ENCODE data around the gene ARHGAP11A.
"Not testable (repeated sequence)": the region's sequence is repeated elsewhere in the genome, so short reads cannot be mapped to it uniquely, and the experiment has no call there.

The ARHGAP11A gene, protein sequence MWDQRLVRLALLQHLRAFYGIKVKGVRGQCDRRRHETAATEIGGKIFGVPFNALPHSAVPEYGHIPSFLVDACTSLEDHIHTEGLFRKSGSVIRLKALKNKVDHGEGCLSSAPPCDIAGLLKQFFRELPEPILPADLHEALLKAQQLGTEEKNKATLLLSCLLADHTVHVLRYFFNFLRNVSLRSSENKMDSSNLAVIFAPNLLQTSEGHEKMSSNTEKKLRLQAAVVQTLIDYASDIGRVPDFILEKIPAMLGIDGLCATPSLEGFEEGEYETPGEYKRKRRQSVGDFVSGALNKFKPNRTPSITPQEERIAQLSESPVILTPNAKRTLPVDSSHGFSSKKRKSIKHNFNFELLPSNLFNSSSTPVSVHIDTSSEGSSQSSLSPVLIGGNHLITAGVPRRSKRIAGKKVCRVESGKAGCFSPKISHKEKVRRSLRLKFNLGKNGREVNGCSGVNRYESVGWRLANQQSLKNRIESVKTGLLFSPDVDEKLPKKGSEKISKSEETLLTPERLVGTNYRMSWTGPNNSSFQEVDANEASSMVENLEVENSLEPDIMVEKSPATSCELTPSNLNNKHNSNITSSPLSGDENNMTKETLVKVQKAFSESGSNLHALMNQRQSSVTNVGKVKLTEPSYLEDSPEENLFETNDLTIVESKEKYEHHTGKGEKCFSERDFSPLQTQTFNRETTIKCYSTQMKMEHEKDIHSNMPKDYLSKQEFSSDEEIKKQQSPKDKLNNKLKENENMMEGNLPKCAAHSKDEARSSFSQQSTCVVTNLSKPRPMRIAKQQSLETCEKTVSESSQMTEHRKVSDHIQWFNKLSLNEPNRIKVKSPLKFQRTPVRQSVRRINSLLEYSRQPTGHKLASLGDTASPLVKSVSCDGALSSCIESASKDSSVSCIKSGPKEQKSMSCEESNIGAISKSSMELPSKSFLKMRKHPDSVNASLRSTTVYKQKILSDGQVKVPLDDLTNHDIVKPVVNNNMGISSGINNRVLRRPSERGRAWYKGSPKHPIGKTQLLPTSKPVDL

DNA sequence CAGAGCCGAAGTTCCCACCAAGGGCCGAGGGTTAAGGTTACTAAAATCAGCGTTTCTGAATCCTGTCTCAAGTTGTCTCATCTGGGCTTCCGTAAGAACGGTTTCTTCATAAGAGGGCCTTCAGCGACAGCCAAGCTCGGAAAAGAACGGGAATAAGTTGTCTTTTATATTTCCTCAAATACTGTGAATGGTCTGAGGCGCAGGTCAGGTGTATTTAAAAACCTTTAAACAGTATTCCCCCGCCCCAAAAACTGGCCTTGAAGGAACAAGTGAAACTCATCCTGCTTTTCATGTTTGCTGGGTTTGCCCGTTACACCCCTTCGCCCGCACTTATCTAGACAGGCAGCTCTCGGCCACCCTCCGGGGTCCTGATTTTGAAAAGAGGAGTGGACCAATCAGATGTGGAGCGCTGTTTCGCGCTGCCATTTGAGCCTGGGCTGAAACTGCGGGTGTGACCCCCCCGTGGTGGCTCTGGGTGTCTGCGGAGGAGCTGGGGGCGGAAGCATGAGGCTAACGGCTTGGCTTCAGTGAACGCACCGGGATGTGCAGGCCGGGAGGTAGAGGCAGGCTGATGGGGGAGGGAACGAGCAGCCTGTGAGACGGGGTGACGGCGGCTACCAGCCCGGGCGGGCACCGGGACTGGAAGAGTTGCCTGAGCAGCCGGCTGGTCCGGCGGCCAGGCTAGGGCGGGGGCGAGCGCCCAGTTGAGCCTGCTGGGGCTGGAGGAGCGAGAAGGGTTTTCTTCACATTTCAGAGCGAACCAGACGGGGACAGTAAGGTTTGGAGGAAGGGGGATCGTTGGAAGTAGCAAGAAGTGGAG lies at the start of gene ARHGAP11A:
Gene ARHGAP11A, plus strand, starts transcription at position 454 of the 820 bp plus-strand sequence. CDS start 708 bp downstream, outside the sequence.
- H3K4me3 ChIP-seq (ENCODE audit: low read depth, low read length) = peak within 1 kb of the TSS; percentile 64
- DNase-seq (ENCODE audit: low read depth) = peak; percentile 83

DNA sequence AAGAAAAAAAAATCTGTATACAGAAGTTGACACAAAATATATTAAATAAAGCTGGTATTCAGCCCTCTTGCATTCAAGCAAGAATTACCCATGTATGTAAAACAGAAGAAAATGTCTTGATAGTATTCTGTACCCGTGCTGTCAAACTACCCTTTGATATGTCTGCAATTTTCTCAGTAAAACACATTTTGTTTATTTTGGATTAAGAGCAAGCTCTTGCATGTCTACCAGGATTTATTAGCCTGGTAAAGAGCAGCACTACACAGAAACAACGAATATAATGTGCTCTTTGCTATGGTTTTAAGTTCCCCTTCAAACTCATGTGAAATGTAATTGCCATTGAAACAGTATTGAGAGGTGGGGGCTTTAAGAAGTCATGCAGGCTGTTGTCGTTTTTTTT lies 46.3 kb upstream of the ARHGAP11A start:
- not testable (repeated sequence) for H3K4me3 ChIP-seq (ENCODE audit: low read depth, low read length); DNase-seq (ENCODE audit: low read depth)

DNA sequence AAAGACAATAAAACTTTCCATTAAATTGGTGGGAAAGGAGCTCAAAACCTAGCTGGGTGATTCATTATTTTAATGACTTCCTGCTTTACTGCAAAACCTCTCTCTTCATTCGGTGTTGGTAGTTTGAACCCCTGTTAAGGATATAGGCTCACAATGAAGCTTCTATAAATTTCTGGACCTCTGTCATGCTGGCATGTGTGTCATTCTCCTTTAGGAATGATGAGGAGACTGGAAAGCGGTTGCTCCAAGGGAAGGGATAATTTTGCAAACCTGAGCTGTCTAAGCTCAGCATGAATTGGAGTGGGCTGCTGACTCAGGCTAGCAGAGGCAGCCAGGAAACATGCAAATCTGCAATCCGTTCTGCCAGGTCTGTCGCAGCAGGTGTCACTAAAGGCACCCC lies 36.8 kb upstream of the ARHGAP11A start:
- H3K4me3 ChIP-seq (ENCODE audit: low read depth, low read length); DNase-seq (ENCODE audit: low read depth): not testable (repeated sequence)

DNA sequence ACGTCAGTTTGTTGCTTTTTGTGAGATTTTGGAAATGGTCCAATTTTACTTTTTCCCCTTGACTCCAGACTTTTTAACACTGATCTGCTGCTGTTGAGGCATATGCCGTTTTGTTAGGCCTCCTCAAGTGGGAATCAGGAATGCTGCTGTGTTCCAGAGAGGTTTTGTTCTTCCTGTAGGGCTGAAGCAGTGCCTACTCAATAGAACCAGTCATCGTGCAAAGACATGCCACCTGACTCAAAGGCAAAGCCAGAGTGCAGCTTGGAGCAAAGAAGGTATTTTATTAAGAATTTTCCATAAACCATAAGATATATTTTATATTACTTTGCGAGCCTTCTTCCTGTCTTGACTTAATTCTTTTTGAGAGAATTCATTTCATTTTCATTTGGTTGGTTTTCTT lies 29.5 kb upstream of the ARHGAP11A start:
- not testable (repeated sequence) for DNase-seq (ENCODE audit: low read depth); H3K4me3 ChIP-seq (ENCODE audit: low read depth, low read length)

DNA sequence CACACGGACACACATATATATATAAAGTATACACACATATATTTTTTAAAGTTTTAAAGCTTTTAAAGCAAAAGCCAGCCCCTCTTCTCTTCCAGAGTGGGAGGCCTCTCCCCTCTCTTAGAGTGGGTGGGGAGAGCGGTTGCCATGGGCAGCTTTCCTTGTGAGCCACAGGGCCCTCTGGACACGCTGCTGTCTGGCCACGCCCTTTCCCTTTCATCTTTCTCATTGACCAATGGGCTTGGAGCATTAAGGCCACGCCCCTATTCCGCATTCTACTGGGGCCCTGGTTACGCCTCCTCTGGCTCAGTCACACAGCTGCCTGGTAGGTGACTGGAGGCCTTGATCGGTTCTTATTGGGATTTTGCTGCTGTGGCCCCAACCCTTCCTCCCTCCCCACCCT lies 22.2 kb upstream of the ARHGAP11A start, which contains the start of gene GOLGA8N:
Gene GOLGA8N, plus strand, starts transcription at position 306 of the 400 bp plus-strand sequence.
- DNase-seq (ENCODE audit: low read depth) = not testable (repeated sequence)

DNA sequence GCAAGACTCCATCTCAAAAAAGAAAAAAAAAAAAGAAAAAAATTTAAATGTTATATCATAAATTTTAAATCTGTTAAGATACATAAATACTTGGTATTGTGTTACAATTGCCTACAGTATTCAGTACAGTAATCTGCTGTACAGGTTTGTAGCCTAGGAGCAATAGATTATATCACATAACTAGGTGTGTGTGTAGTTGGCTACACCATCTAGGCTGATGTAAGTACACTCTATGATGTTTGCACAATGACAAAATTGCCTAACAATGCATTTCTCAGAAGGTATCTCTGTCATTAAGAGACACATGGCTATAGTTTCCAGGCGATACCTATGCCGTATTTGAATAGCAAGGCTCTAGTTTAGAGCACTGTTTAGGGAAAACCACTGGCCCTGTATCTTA lies 5.8 kb upstream of the ARHGAP11A start:
- DNase-seq (ENCODE audit: low read depth) = not testable (repeated sequence)

More for the DNA sequence above, 22.2 kb upstream of the ARHGAP11A start, which contains the start of gene GOLGA8N:
- H3K4me3 ChIP-seq (ENCODE audit: low read depth, low read length) = not testable (repeated sequence)

DNA sequence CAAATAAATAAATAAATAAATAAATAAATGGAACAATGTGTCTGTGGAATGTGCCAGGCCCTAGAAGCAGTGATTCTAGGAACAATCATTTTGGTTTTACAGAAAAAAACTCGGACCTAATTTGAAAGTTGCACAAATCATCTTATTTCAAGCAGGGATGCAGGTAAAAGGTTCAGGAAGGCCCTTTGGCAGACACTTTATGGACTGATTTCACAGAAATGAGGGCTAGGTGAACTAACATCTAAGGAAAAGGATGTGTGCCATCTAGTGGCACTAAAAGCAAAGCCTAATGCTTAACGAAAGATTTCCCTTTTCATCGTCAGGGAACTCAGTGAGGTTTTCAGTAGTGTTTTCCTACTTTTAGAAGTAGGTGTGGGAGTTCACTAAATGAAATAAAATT lies 4.6 kb upstream of the ARHGAP11A start:
- not testable (repeated sequence) for DNase-seq (ENCODE audit: low read depth); H3K4me3 ChIP-seq (ENCODE audit: low read depth, low read length)

More for the DNA sequence above, 5.8 kb upstream of the ARHGAP11A start:
- H3K4me3 ChIP-seq (ENCODE audit: low read depth, low read length) = not testable (repeated sequence)

DNA sequence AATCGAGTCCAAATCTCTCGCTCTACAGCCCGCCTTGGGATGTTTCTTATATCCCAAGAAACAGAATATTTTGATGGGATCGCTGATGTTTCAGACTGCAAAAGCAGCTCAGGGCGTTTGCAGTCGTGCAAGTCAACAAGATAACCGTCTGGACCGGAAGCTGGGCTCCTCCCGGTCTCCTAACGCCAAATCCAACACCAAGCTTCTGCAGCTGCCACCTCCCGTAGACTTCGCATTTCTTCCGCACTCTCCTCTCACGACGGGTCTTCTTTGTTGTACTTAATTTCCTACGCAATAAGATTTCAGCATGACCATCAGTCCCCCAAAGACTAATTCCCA lies 623 bp upstream of the ARHGAP11A start:
- peak overlapping the region; percentile 64 for H3K4me3 ChIP-seq (ENCODE audit: low read depth, low read length)

DNA sequence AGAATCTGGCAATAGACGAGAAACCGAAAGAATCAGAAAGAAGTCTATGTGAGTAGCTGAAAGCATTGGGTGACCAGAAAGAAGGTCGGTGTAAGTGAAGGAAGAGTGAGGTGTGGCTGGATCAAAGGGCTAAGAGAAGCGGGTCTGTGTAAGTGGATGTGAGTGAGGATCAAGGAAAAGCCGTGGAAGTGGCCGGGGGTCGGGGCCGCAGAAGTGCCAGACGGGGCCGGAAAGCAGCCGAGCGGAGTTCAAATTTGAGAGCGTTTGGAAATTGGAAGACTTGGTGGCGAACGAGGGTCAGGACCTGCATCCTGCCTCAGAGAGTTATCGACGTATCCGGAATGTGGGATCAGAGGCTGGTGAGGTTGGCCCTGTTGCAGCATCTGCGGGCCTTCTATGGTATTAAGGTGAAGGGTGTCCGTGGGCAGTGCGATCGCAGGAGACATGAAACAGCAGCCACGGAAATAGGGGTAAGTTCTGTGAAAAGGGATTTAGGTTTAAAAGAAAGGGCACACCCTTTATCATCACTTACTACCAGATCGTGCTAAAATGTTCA lies 645 bp downstream of the ARHGAP11A start:
- DNase-seq (ENCODE audit: low read depth) = not testable (repeated sequence)
- peak overlapping the region; percentile 64 for H3K4me3 ChIP-seq (ENCODE audit: low read depth, low read length)

More for the DNA sequence above, 623 bp upstream of the ARHGAP11A start:
- not testable (repeated sequence) for DNase-seq (ENCODE audit: low read depth)

DNA sequence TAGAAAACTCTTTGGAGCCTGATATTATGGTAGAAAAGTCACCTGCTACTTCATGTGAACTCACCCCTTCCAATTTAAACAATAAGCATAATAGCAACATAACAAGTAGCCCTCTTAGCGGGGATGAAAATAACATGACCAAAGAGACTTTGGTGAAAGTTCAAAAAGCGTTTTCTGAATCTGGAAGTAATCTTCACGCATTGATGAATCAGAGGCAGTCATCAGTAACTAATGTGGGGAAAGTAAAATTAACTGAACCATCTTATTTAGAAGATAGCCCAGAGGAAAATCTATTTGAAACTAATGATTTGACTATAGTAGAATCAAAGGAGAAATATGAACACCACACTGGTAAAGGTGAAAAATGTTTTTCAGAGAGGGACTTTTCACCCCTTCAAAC lies 21.1 kb downstream of the ARHGAP11A start:
- DNase-seq (ENCODE audit: low read depth) = no peak

DNA sequence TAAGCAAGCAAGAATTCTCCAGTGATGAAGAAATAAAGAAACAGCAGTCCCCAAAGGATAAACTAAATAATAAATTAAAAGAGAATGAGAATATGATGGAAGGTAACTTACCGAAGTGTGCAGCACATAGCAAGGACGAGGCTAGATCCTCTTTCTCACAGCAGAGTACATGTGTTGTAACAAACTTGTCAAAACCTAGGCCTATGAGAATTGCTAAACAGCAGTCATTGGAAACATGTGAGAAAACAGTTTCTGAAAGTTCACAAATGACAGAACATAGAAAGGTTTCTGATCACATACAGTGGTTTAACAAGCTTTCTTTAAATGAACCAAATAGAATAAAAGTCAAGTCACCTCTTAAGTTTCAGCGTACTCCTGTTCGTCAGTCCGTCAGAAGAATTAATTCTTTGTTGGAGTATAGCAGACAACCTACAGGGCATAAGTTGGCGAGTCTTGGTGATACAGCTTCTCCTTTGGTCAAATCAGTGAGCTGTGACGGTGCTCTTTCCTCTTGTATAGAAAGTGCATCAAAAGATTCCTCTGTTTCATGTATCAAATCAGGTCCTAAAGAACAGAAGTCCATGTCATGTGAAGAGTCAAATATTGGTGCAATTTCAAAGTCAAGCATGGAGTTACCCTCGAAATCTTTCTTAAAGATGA lies 21.7 kb downstream of the ARHGAP11A start:
- H3K4me3 ChIP-seq (ENCODE audit: low read depth, low read length) = no peak overlapping the region
- DNase-seq (ENCODE audit: low read depth) = no peak

More for the DNA sequence above, 21.1 kb downstream of the ARHGAP11A start:
- no peak overlapping the region for H3K4me3 ChIP-seq (ENCODE audit: low read depth, low read length)

DNA sequence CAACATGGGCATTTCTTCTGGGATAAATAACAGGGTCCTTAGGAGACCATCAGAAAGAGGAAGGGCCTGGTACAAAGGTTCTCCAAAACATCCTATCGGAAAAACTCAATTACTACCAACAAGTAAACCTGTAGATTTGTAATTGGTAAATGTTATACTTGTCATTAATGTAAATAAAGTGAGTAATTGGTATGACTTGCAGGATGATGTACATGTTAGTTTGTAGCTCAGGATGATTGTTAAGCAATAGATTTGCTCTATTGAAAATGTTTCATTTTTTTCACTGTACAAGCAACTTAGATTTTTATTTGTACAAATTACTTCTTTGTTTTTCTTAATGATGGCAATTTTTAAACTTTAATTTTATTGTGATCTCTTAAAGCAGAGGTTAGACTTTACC lies 22.4 kb downstream of the ARHGAP11A start:
- DNase-seq (ENCODE audit: low read depth) = no peak
- H3K4me3 ChIP-seq (ENCODE audit: low read depth, low read length) = no peak overlapping the region

DNA sequence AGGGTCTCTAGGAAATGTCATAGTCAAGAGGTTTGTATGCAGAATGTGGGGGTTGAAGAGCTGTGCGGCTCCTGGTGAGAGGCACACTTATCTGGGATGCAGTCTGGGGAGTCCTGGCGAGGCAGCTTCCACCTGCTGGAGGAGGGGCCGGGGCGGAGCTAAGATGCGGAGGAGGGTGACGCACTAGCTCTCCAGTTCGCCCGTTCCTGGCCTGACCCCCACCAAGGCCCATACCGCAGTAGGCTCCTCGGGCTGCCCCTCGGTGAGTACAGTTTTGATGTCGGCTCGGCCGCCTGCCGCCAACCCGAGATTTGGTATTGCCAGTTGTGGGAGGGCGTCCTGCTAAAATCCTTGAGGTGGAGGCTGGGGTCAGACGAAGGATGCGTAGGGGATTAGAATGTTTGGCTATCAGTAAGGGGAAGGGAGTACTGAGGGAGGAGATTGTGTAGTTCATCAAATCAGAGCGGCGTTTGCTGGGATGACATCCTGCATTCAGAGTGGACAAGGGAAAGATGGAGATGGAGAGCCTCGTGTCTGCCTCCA lies 26.3 kb downstream of the ARHGAP11A start, which contains the start of gene SCG5:
Gene SCG5, plus strand, starts transcription at position 194 of the 543 bp plus-strand sequence. CDS start 1,883 bp downstream, outside the sequence.
- H3K4me3 ChIP-seq (ENCODE audit: low read depth, low read length) = peak within 1 kb of the TSS; percentile 42
- DNase-seq (ENCODE audit: low read depth) = no peak

DNA sequence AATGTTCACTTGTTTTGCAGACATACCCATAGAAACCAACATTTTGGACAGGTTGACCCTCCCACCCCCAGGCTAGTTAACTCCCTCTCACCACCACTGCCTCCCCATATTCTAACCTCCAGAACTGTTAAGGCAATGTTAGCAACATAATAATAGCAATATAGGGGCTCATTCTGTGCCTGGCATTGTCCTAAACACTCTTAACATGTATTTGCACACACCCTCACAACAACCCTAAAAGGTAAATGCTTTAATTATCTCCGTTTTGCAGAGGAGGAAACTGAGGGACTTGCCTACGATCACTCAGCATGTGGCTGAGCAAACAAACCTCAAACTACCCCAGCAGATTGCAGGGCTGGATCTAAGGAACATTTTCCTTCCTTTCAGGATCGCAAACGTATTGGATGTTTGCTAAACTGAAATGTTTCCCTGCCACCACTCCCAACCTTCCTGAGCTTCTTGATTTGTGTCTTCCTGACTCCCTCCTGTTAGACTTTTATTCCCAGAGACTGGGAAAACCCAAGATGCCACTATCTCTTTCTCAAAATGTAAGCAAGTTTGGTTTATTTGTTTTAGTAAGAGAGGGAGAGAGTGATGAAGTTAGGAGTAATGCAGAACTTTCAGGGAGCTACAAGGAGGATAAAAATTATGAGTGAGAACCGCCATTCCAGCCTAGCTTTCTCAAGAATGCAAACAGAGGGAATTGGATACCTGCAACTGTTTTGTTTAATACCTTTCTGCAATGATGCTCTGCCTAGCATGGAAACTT lies 27.5 kb downstream of the ARHGAP11A start:
- no peak overlapping the region for H3K4me3 ChIP-seq (ENCODE audit: low read depth, low read length)
- DNase-seq (ENCODE audit: low read depth) = no peak

DNA sequence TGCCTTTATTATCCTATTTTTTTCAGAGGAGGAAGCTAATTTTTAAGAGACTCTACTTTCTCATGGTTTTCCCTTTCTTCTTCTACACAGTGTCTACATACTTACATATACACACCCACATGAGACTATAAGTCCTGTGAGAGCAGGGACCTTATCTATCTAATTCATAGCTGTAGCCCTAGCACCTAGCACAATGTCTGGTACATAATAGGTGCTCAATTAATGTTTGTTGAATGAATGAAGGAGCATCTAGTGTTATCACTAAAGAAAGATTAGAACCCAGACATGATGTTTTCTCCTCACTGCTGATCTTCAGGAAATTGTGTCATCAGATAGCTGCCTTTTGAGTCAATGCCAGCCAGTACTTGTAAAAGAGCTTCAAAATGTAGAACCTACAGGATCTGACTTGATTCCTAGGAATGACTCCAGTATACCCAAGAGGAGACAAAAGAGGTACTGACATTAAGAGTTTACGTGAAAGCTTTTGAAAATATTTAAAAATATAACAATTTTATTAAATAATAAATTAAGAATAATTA lies 28.7 kb downstream of the ARHGAP11A start:
- no peak for DNase-seq (ENCODE audit: low read depth)

DNA sequence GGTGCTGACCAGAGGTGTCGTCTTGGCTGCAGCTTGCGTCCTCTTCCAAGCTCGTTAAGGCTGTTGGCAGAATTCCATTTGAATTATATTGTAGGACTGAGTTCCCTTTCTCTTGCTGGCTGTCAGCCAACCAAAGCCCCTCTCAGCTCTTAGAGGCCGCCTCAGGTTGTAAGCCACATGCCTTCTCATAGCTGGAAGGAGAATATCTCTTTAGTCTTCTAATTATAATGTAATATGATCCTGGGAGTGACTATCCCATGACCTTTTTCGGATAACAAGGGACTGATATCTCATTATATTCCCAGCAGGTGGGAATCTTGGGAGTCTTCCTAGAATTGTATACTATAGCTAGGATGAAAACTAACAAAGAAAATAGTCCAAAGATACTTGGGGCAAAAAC lies 31.0 kb downstream of the ARHGAP11A start:
- H3K4me3 ChIP-seq (ENCODE audit: low read depth, low read length) = no peak overlapping the region

More for the DNA sequence above, 28.7 kb downstream of the ARHGAP11A start:
- H3K4me3 ChIP-seq (ENCODE audit: low read depth, low read length) = no peak overlapping the region

DNA sequence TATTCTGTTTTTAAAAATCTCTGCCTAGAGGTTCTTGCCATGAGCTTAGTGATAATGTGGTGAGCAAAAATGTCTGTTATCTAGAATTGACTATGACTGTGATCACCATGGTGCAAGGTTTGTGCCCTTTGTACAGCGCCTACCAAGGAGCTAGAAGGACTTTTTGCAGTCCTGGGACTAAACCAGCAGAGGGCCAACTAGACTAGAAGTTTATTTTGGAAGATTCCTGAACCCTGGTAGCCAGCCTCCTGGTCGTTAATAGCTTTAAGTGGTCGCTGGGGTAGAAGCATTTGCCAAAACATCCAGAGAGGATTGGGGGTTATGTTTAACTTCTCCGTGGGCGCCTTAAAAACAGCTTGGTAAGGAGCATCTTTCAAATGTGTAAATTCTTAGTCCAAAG lies 34.0 kb downstream of the ARHGAP11A start:
- DNase-seq (ENCODE audit: low read depth) = no peak
- H3K4me3 ChIP-seq (ENCODE audit: low read depth, low read length) = no peak overlapping the region

More for the DNA sequence above, 31.0 kb downstream of the ARHGAP11A start:
- no peak for DNase-seq (ENCODE audit: low read depth)

Measured in skeletal muscle cell (primary cell).